Fibroblast of lung (primary cell): ENCODE data around the gene DPEP3. TPM values are rescaled to one million over a fixed set of nuclear protein-coding genes. Genes with fewer than 3 reads are reported as not detected.
A peak's percentile ranks its signal among the peaks of the same experiment; 100 is the strongest.

Experiments used
- DNase-seq, 2 donors: peaks; one replicate each; pipeline versions ENCODE4 v3.0.0 to v3.0.0-alpha.2; 2010; ENCODE audit warnings: low read depth in 2 of 2
- H2AFZ ChIP-seq: 2 replicates; pipeline ENCODE4 v1.5.1; 2012; ENCODE audit warnings: low read length, control low read depth, inconsistent platforms
- H3K27ac ChIP-seq: 2 replicates; pipeline ENCODE4 v1.5.1; 2011; ENCODE audit warnings: low read length, control low read depth; ENCODE audit not compliant: insufficient read depth
- H3K27me3 ChIP-seq: 2 replicates; pipeline ENCODE4 v1.5.1; 2011; ENCODE audit warnings: mild to moderate bottlenecking, low read length; ENCODE audit not compliant: control insufficient read depth, insufficient read depth
- H3K36me3 ChIP-seq: 2 replicates; pipeline ENCODE4 v1.5.1; 2011; ENCODE audit warnings: low read length; ENCODE audit not compliant: control insufficient read depth, insufficient read depth
- H3K4me1 ChIP-seq: 2 replicates; pipeline ENCODE4 v1.5.1; 2011; ENCODE audit warnings: low read length; ENCODE audit not compliant: control insufficient read depth, insufficient read depth; ENCODE audit errors: extremely low read depth
- H3K4me2 ChIP-seq: 2 replicates; pipeline ENCODE4 v1.5.1; 2011; ENCODE audit warnings: low read length, control low read depth; ENCODE audit not compliant: insufficient read depth; ENCODE audit errors: extremely low read depth
- H3K4me3 ChIP-seq, 4 experiments: fragments of 200-600 bp in 1 of 4; sonication (generic) in 1 of 4; replicated peaks in 1 of 4; 2 replicates each; pipeline ENCODE4 v1.5.1; 2011 to 2016; ENCODE audit warnings: low read length in 4 of 4, low read depth in 3 of 4, mild to moderate bottlenecking in 3 of 4, control low read depth in 2 of 4, inconsistent platforms in 1 of 4, mixed read lengths in 1 of 4; ENCODE audit not compliant: insufficient read depth in 1 of 4; ENCODE audit errors: control extremely low read depth in 1 of 4
- H3K79me2 ChIP-seq: 2 replicates; pipeline ENCODE4 v1.5.1; 2012; ENCODE audit warnings: mild to moderate bottlenecking, low read length, inconsistent platforms; ENCODE audit not compliant: control insufficient read depth, insufficient read depth
- H3K9ac ChIP-seq: 2 replicates; pipeline ENCODE4 v1.5.1; 2011; ENCODE audit warnings: mild to moderate bottlenecking, low read length, control low read depth; ENCODE audit not compliant: insufficient read depth
- H3K9me3 ChIP-seq: 2 replicates; pipeline ENCODE4 v1.5.1; 2012; ENCODE audit warnings: low read depth, low read length; ENCODE audit not compliant: control insufficient read depth, insufficient read depth
- H4K20me1 ChIP-seq: 2 replicates; pipeline ENCODE4 v1.5.1; 2011; ENCODE audit warnings: low read length; ENCODE audit not compliant: control insufficient read depth, insufficient read depth; ENCODE audit errors: extremely low read depth
- CTCF ChIP-seq, 2 donors: IDR thresholded peaks in 1 of 2; conservative IDR thresholded peaks in 1 of 2; 1 replicate in 1 of 2; 2 replicates in 1 of 2; pipeline ENCODE4 v1.5.1; 2011 to 2012; ENCODE audit warnings: low read length in 2 of 2, control low read depth in 1 of 2, inconsistent platforms in 1 of 2, low read depth in 1 of 2, mild to moderate bottlenecking in 1 of 2
- EZH2 ChIP-seq: IDR thresholded peaks from 2 replicates; pipeline ENCODE4 v1.5.1; 2012; ENCODE audit warnings: low read length, control low read depth, mild to moderate bottlenecking; ENCODE audit errors: missing control alignments
- polyA plus RNA-seq, 2 donors: library from polyadenylated mRNA; depleted of rRNA in 1 of 2; stranded (reverse) in 1 of 2; unstranded in 1 of 2; fragments of >200 nt; gene quantifications; 2 replicates each; pipeline ENCODE4 v1.2.1, GENCODE V29; 2011 to 2012; ENCODE audit warnings: missing spikeins in 1 of 2
- total RNA-seq: library from RNA; depleted of rRNA; stranded (reverse); fragments of >200 nt; gene quantifications from 2 replicates; pipeline ENCODE4 v1.2.1, GENCODE V29; 2014

DPEP3 gene
- total and polyA plus RNA-seq, 2 donors (not counting 1 experiment from before 2014, with no cell fraction given), result not detected

- H3K79me2 ChIP-seq, result peaks cover 3% of the 10 kb centered on the region
- H3K27ac ChIP-seq, result peak overlapping the region; percentile 11
- H2AFZ ChIP-seq, result no peak overlapping the region
Measured at GRCh38 chr16:67935101-67935401, 45.2 kb downstream of the DPEP3 start.

GRCh38 chr16:67934306-67935100, 45.8 kb downstream of the DPEP3 start:
- Histone ChIP-seq H3K4me3 (peak overlapping the region; percentile 67 to 95 (median 74)), H3K36me3 (peaks cover 8% of the 10 kb centered on the region), H3K9ac (peak overlapping the region; percentile 24), H3K27me3 (no peaks in the 10 kb centered on the region), H3K79me2 (peaks cover 3% of the 10 kb centered on the region), H4K20me1 (no peaks in the 10 kb centered on the region), H3K4me2 (peak overlapping the region; percentile 94), H3K9me3 (no peaks in the 10 kb centered on the region), H2AFZ (no peak overlapping the region), H3K4me1 (peaks cover 14% of the 10 kb centered on the region), H3K27ac (peak overlapping the region; percentile 11)
- DNase-seq, result no peak
- TF ChIP-seq CTCF (conservative IDR thresholded peaks at IDR 0.05 in 1 of 2, IDR thresholded peaks at IDR 0.05 in 1 of 2; ENCODE audit: low read depth in 1 of 2, low read length in 2 of 2) (no peak), EZH2 (no peak)

More at GRCh38 chr16:67935101-67935401, 45.2 kb downstream of the DPEP3 start:
- peak overlapping the region; percentile 67 to 95 (median 74) for H3K4me3 ChIP-seq
- DNase-seq, result no peak
- no peaks in the 10 kb centered on the region for H3K27me3 ChIP-seq
- TF ChIP-seq CTCF (conservative IDR thresholded peaks at IDR 0.05 in 1 of 2, IDR thresholded peaks at IDR 0.05 in 1 of 2; ENCODE audit: low read depth in 1 of 2, low read length in 2 of 2) (no peak), EZH2 (no peak)
- peak overlapping the region; percentile 77 for H3K9ac ChIP-seq
- H3K36me3 ChIP-seq, result peaks cover 11% of the 10 kb centered on the region
- no peaks in the 10 kb centered on the region for H3K9me3 ChIP-seq
- peak overlapping the region; percentile 94 for H3K4me2 ChIP-seq
- H4K20me1 ChIP-seq, result no peaks in the 10 kb centered on the region
- H3K4me1 ChIP-seq, result peaks cover 14% of the 10 kb centered on the region

- Histone ChIP-seq H3K4me2 (no peak overlapping the region), H3K27ac (no peak overlapping the region), H3K27me3 (no peaks in the 10 kb centered on the region), H3K9me3 (no peaks in the 10 kb centered on the region), H3K4me3 (no peak overlapping the region), H3K36me3 (peaks cover 8% of the 10 kb centered on the region), H3K9ac (no peak overlapping the region), H2AFZ (no peak overlapping the region), H4K20me1 (no peaks in the 10 kb centered on the region), H3K79me2 (peaks cover 3% of the 10 kb centered on the region), H3K4me1 (peaks cover 14% of the 10 kb centered on the region)
- no peak for DNase-seq
- TF ChIP-seq EZH2, result no peak
- TF ChIP-seq CTCF (conservative IDR thresholded peaks at IDR 0.05 in 1 of 2, IDR thresholded peaks at IDR 0.05 in 1 of 2; ENCODE audit: low read depth in 1 of 2, low read length in 2 of 2), result no peak
Measured at GRCh38 chr16:67933805-67934204, 46.5 kb downstream of the DPEP3 start.
